Neural progenitor cell (in vitro differentiated cells): ENCODE measurements around the gene KCNAB1.

Source experiments
- CTCF ChIP-seq: fragments of 200-600 bp; sonication (generic); IDR thresholded peaks from 2 replicates; pipeline ENCODE4 v1.5.1; 2017; ENCODE audit warnings: antibody characterized with exemption, mild to moderate bottlenecking
- EZH2 ChIP-seq: fragments of 200-600 bp; sonication (generic); IDR thresholded peaks from 2 replicates; pipeline ENCODE4 v1.6.1; 2017; ENCODE audit warnings: antibody characterized with exemption, mild to moderate bottlenecking, moderate library complexity

- TF ChIP-seq CTCF (no peak), EZH2 (no peak)
These were observed 260.9 kb downstream of the KCNAB1 start for GRCh38 chr3:156381253-156381652.
